Measurements from ENCODE around the gene EHF.

Gene EHF

DNA sequence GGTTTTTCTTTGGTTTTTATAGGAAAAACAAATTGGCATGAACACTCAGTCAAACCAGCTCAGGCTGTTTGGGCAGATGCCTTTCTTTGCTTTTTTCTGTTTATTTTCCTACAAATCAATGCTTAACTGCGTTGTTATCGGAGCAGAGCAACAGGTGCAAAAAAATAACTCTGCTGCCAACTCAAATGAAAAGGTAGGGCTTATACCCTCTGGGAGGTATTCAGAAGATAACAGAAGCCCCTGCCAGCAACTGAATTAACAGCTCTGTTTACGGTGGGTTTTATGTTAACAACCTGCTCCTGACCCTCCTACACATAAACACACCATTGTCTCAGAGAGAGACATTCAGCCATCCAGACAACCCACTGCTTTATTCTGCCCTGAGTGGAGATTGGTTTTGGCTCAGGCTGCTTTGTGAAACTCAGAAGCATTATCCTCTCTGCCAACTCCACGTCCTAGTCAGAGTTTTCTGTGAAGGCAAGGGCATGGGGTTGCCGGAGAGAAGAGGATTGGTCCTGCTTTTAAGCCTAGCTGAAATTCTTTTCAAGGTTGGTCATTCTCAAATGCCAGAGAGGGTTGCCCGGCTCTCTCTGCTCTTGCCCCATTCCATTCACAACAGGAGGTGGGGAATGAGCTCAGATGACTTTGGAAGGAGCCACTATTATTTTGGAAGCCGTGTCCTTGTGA is 11.4 kb downstream of the EHF start:
- H3K4me3 ChIP-seq (ENCODE audit: low read depth, low read length) = no peak overlapping the region
- no peak for DNase-seq (ENCODE audit: low read depth)
- in situ Hi-C loops (cut with HindIII; ENCODE audit: low sequenced_read_pairs) = no loop called here
- TF ChIP-seq, protein P1, sequence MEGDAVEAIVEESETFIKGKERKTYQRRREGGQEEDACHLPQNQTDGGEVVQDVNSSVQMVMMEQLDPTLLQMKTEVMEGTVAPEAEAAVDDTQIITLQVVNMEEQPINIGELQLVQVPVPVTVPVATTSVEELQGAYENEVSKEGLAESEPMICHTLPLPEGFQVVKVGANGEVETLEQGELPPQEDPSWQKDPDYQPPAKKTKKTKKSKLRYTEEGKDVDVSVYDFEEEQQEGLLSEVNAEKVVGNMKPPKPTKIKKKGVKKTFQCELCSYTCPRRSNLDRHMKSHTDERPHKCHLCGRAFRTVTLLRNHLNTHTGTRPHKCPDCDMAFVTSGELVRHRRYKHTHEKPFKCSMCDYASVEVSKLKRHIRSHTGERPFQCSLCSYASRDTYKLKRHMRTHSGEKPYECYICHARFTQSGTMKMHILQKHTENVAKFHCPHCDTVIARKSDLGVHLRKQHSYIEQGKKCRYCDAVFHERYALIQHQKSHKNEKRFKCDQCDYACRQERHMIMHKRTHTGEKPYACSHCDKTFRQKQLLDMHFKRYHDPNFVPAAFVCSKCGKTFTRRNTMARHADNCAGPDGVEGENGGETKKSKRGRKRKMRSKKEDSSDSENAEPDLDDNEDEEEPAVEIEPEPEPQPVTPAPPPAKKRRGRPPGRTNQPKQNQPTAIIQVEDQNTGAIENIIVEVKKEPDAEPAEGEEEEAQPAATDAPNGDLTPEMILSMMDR (IDR thresholded peaks at IDR 0.05; ENCODE audit: low read depth, low read length, missing control alignments) = no peak

DNA sequence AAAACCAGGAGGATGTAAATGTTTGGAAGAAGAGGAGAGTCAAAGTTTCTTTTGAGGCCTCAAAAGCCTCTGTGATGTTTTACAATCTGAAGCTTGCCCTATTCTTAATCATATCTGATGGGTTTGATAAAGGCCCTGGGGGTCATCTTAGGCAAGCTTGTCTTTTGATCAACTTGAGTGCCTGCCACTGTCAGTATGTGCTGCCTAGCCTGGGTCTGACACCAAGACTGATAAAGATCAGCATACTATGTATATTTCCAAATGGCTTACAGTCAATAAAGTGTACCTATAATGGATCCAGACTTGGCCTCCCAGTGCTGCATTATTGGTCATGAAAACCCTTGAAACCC is 12.7 kb downstream of the EHF start:
- in situ Hi-C loops (cut with HindIII; ENCODE audit: low sequenced_read_pairs) = no loop called here
- TF ChIP-seq, protein P1 (IDR thresholded peaks at IDR 0.05; ENCODE audit: low read depth, low read length, missing control alignments) = no peak
- no peak for DNase-seq (ENCODE audit: low read depth)
- H3K4me3 ChIP-seq (ENCODE audit: low read depth, low read length) = no peak overlapping the region

DNA sequence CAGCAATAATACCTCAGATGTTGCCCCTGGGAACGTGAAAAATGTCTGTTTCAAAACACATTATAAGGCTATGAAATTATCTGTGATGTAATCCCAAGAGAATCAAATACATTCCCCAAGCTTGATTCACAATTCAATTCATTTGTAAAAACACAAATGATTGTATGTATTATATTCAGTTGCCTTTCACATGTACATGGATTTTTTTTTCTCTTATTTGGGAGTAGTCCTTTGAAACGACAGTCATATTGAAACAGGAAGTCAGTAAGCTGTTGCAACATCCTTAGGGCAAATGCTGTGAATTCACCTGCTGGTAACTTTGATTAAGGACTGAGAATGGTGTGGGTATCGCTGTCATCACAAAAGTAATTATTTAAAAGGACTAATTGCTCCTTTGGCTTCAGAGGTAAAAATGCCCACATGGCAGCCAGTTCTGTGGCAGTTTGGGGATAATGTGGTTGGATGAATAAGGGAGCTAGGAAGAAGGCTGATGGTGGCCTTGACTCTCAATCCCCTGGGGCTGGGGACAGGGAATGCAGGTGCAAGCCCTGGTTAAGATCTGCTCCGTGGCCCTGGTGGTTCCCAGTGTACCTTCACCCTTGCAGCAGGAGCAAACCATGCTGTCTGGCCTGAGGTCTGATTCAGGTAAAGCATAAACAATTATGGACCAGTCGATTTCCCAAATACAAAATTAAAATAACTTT is 13.2 kb downstream of the EHF start:
- no peak overlapping the region for H3K4me3 ChIP-seq (ENCODE audit: low read depth, low read length)
- TF ChIP-seq, protein P1 (IDR thresholded peaks at IDR 0.05; ENCODE audit: low read depth, low read length, missing control alignments) = no peak
- in situ Hi-C loops (cut with HindIII; ENCODE audit: low sequenced_read_pairs) = no loop called here
- no peak for DNase-seq (ENCODE audit: low read depth)

DNA sequence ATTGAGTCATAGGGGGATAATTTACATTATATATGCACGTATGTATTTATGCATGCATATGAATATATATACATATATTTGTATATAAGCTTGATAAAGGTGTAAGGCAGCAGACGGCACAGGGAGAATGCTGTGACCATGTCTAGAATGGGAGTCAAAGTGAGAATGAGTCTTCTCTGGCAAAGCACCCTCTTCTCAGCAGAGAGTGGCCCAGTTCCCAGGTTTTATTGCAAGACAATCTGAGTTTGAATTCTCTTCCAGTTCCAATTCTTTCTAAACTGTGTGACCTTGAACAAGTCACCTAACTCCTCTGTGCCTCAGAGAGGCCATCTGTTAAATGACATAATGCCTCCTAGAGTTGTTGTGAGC is 13.8 kb downstream of the EHF start:
- H3K4me3 ChIP-seq (ENCODE audit: low read depth, low read length) = no peak overlapping the region
- no peak for DNase-seq (ENCODE audit: low read depth)
- in situ Hi-C loops (cut with HindIII; ENCODE audit: low sequenced_read_pairs) = no loop called here
- TF ChIP-seq, protein P1 (IDR thresholded peaks at IDR 0.05; ENCODE audit: low read depth, low read length, missing control alignments) = no peak

DNA sequence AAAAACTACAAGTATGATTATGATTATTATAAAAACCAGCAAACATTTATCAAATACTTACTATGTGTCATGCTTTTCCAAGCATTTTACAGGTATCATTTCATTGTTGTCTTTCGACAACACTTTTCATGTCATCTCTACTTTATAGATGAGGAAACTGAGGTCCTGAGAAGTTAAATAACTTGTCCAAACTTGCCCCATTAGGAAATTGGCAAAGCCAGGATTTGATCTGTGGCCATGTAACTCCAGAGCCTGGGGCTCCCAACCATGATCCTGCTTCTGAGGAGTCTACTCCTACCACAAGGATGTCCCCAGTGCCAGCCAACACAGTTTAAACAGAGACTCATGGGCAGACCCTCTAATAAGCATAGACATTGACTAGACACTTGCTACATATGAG is 15.2 kb downstream of the EHF start:
- TF ChIP-seq, protein P1 (IDR thresholded peaks at IDR 0.05; ENCODE audit: low read depth, low read length, missing control alignments) = no peak
- DNase-seq (ENCODE audit: low read depth) = no peak

DNA sequence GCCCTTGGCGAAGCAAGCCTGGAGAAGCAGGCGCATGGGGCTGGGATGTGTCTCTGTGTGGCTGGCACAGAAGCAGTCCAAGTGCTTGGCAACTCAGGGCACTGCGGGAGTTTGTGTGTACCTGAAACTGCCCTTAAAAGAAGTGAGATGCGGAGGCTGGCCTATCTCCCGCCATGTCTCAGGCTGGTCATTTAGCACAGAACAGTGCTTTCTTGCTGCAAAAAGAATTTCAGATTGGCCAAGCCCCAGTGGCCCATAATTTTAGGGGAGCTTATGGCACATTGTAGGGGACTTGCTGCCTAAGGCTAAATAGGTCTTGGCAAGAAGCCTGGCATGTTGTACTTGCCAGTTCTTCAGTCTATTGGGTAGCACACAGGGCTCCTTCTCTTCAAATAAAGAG is 16.4 kb downstream of the EHF start:
- H3K4me3 ChIP-seq (ENCODE audit: low read depth, low read length) = no peak overlapping the region
- TF ChIP-seq, protein P1 (IDR thresholded peaks at IDR 0.05; ENCODE audit: low read depth, low read length, missing control alignments) = no peak
- in situ Hi-C loops (cut with HindIII; ENCODE audit: low sequenced_read_pairs) = no loop called here
- DNase-seq (ENCODE audit: low read depth) = no peak

More for the DNA sequence above, 15.2 kb downstream of the EHF start:
- H3K4me3 ChIP-seq (ENCODE audit: low read depth, low read length) = no peak overlapping the region
- in situ Hi-C loops (cut with HindIII; ENCODE audit: low sequenced_read_pairs) = no loop called here

Data from astrocyte of the cerebellum (primary cell).